Measurements from ENCODE around the gene SVIL.
"Not testable (repeated sequence)": the region's sequence is repeated elsewhere in the genome, so short reads cannot be mapped to it uniquely, and the experiment has no call there.

SVIL gene

GRCh38 chr10:29471544-29471859 lies 163.3 kb downstream of the SVIL start:
- Mint-ChIP-seq H3K27me3 (ENCODE audit: low read depth) (no peaks in the 10 kb centered on the region), H3K27ac (peak overlapping the region; percentile 57 to 90 (median 86)), H3K4me3 (no peak overlapping the region), H3K4me1 (peaks cover 23% of the 10 kb centered on the region), H3K9me3 (no peaks in the 10 kb centered on the region), H3K36me3 (ENCODE audit: low read depth) (peaks cover 78% of the 10 kb centered on the region)
- TF ChIP-seq CTCF (IDR thresholded peaks at IDR 0.05; ENCODE audit: unreplicated experiment in 3 of 3): no peak

GRCh38 chr10:29470843-29471543 lies 163.8 kb downstream of the SVIL start:
- peaks cover 82% of the 10 kb centered on the region for H3K36me3 Mint-ChIP-seq (ENCODE audit: low read depth)
- peak overlapping the region; percentile 57 to 90 (median 86) for H3K27ac Mint-ChIP-seq
- no peaks in the 10 kb centered on the region for H3K27me3 Mint-ChIP-seq (ENCODE audit: low read depth)
- H3K4me1 Mint-ChIP-seq: peaks cover 23% of the 10 kb centered on the region
- no peaks in the 10 kb centered on the region for H3K9me3 Mint-ChIP-seq
- peak overlapping the region in 1 of 3 experiments; percentile 1 for H3K4me3 Mint-ChIP-seq
- TF ChIP-seq CTCF (IDR thresholded peaks at IDR 0.05; ENCODE audit: unreplicated experiment in 3 of 3): no peak

- Mint-ChIP-seq H3K4me1 (peaks cover 23% of the 10 kb centered on the region), H3K9me3 (no peaks in the 10 kb centered on the region), H3K27me3 (ENCODE audit: low read depth) (no peaks in the 10 kb centered on the region), H3K27ac (peak overlapping the region; percentile 57 to 90 (median 86)), H3K4me3 (no peak overlapping the region), H3K36me3 (ENCODE audit: low read depth) (peaks cover 80% of the 10 kb centered on the region)
- TF ChIP-seq CTCF (IDR thresholded peaks at IDR 0.05; ENCODE audit: unreplicated experiment in 3 of 3): peak in 2 of 3 experiments; percentile 33 to 35
These were observed 164.4 kb downstream of the SVIL start for GRCh38 chr10:29470355-29470705.

- Mint-ChIP-seq H3K4me1 (peaks cover 23% of the 10 kb centered on the region), H3K4me3 (no peak overlapping the region), H3K27ac (peak overlapping the region in 2 of 3 experiments; percentile 57 to 86), H3K9me3 (no peaks in the 10 kb centered on the region), H3K27me3 (ENCODE audit: low read depth) (no peaks in the 10 kb centered on the region), H3K36me3 (ENCODE audit: low read depth) (peaks cover 83% of the 10 kb centered on the region)
- no peak for TF ChIP-seq CTCF (IDR thresholded peaks at IDR 0.05; ENCODE audit: unreplicated experiment in 3 of 3)
These were observed 165.1 kb downstream of the SVIL start for GRCh38 chr10:29469481-29470354.

- H3K27ac Mint-ChIP-seq: no peak overlapping the region
- peaks cover 84% of the 10 kb centered on the region for H3K36me3 Mint-ChIP-seq (ENCODE audit: low read depth)
- H3K9me3 Mint-ChIP-seq: peaks cover 11% of the 10 kb centered on the region
- no peak overlapping the region for H3K4me3 Mint-ChIP-seq
- H3K27me3 Mint-ChIP-seq (ENCODE audit: low read depth): no peaks in the 10 kb centered on the region
- H3K4me1 Mint-ChIP-seq: no peaks in the 10 kb centered on the region
- no peak for TF ChIP-seq CTCF (IDR thresholded peaks at IDR 0.05; ENCODE audit: unreplicated experiment in 3 of 3)
These were observed 169.4 kb downstream of the SVIL start for GRCh38 chr10:29465384-29465783.

- Mint-ChIP-seq H3K9me3 (peaks cover 14% of the 10 kb centered on the region), H3K36me3 (ENCODE audit: low read depth) (peaks cover 84% of the 10 kb centered on the region)
- H3K27me3 Mint-ChIP-seq (ENCODE audit: low read depth); H3K4me1 Mint-ChIP-seq; H3K4me3 Mint-ChIP-seq; H3K27ac Mint-ChIP-seq: not testable (repeated sequence)
These were observed 170.1 kb downstream of the SVIL start for GRCh38 chr10:29464671-29465171.
